MM.1S (cell line): ENCODE data around the gene ST3GAL3.

Experiments used
- DNase-seq: peaks from one replicate; pipeline ENCODE4 v3.0.0-alpha.2; 2015
- H2AFZ ChIP-seq: fragments of 300-600 bp; sonication (generic); 2 replicates; pipeline ENCODE4 v1.6.0; 2016; ENCODE audit warnings: antibody characterized with exemption, low read length
- H3F3A ChIP-seq: fragments of 300-600 bp; sonication (generic); 2 replicates; pipeline ENCODE4 v1.6.1; 2016; ENCODE audit warnings: mild to moderate bottlenecking, antibody characterized with exemption, low read length, moderate library complexity, mixed read lengths; ENCODE audit not compliant: insufficient read depth
- H3K27ac ChIP-seq: fragments of 300-600 bp; sonication (generic); 2 replicates; pipeline ENCODE4 v1.5.1; 2016; ENCODE audit warnings: mild to moderate bottlenecking, low read length
- H3K27me3 ChIP-seq: fragments of 300-600 bp; sonication (generic); replicated peaks from 2 replicates; pipeline ENCODE4 v1.6.0; 2016; ENCODE audit warnings: low read length; ENCODE audit not compliant: insufficient read depth
- H3K36me3 ChIP-seq: fragments of 300-600 bp; sonication (generic); replicated peaks from 2 replicates; pipeline ENCODE4 v1.6.1; 2016; ENCODE audit warnings: mild to moderate bottlenecking, low read length, mixed read lengths; ENCODE audit not compliant: insufficient read depth
- H3K4me1 ChIP-seq: fragments of 300-600 bp; sonication (generic); 2 replicates; pipeline ENCODE4 v1.6.1; 2016; ENCODE audit warnings: low read length, mixed read lengths
- H3K4me2 ChIP-seq: fragments of 300-600 bp; sonication (generic); 2 replicates; pipeline ENCODE4 v1.6.0; 2016; ENCODE audit warnings: low read depth, low read length
- H3K4me3 ChIP-seq: fragments of 300-600 bp; sonication (generic); 2 replicates; pipeline ENCODE4 v1.5.1; 2016; ENCODE audit warnings: low read length, mixed read lengths
- H3K79me2 ChIP-seq: fragments of 300-600 bp; sonication (generic); 2 replicates; pipeline ENCODE4 v1.6.1; 2016; ENCODE audit warnings: mixed run types, low read length, mixed read lengths
- H3K9ac ChIP-seq: fragments of 300-600 bp; sonication (generic); 2 replicates; pipeline ENCODE4 v1.6.1; 2016; ENCODE audit warnings: low read length, mixed read lengths
- H3K9me2 ChIP-seq: fragments of 300-600 bp; sonication (generic); replicated peaks from 2 replicates; pipeline ENCODE4 v1.6.1; 2016; ENCODE audit warnings: mild to moderate bottlenecking, low read length, mixed read lengths; ENCODE audit not compliant: insufficient read depth
- H3K9me3 ChIP-seq: fragments of 300-600 bp; sonication (generic); replicated peaks from 2 replicates; pipeline ENCODE4 v1.6.1; 2016; ENCODE audit warnings: mild to moderate bottlenecking, low read length, mixed read lengths; ENCODE audit not compliant: insufficient read depth
- H4K20me1 ChIP-seq: fragments of 300-600 bp; sonication (generic); 2 replicates; pipeline ENCODE4 v1.6.1; 2016; ENCODE audit warnings: mild to moderate bottlenecking, low read length, moderate library complexity, mixed read lengths; ENCODE audit not compliant: insufficient read depth
- CTCF ChIP-seq: fragments of 300-600 bp; sonication (generic); IDR thresholded peaks from 2 replicates; pipeline ENCODE4 v1.5.1; 2016; ENCODE audit warnings: antibody characterized with exemption, low read length, mixed read lengths
- EZH2 ChIP-seq: fragments of 300-600 bp; sonication (generic); optimal IDR thresholded peaks from 2 replicates; pipeline ENCODE3; 2017; ENCODE audit warnings: low read depth, mild to moderate bottlenecking, antibody characterized with exemption, low read length, mixed read lengths
- EZH2phosphoT487 ChIP-seq: fragments of 300-600 bp; sonication (generic); IDR thresholded peaks from 2 replicates; pipeline ENCODE4 v1.6.1; 2018; ENCODE audit warnings: antibody characterized with exemption, low read length

ST3GAL3 gene

GRCh38 chr1:43817304-43817939, 110.1 kb downstream of the ST3GAL3 start:
- H3K4me1 ChIP-seq, result peaks cover 37% of the 10 kb centered on the region
- no peak overlapping the region for H3K4me2 ChIP-seq
- no peaks in the 10 kb centered on the region for H3K27me3 ChIP-seq
- no peak overlapping the region for H3K9ac ChIP-seq
- DNase-seq, result no peak
- no peaks in the 10 kb centered on the region; the same call in 1 of the 2 replicates for H3K36me3 ChIP-seq
- no peaks in the 10 kb centered on the region for H3K9me2 ChIP-seq
- no peaks in the 10 kb centered on the region for H3K79me2 ChIP-seq
- TF ChIP-seq CTCF (no peak), EZH2phosphoT487 (no peak), EZH2 (no peak)
- peaks cover 23% of the 10 kb centered on the region for H3F3A ChIP-seq
- no peaks in the 10 kb centered on the region for H3K9me3 ChIP-seq
- no peaks in the 10 kb centered on the region for H4K20me1 ChIP-seq
- no peak overlapping the region for H3K4me3 ChIP-seq
- no peak overlapping the region for H2AFZ ChIP-seq
- no peak overlapping the region for H3K27ac ChIP-seq

GRCh38 chr1:43818691-43819090, 111.4 kb downstream of the ST3GAL3 start:
- Histone ChIP-seq H4K20me1 (no peaks in the 10 kb centered on the region), H3K9me3 (no peaks in the 10 kb centered on the region), H2AFZ (no peak overlapping the region), H3K4me1 (peaks cover 41% of the 10 kb centered on the region), H3K36me3 (no peaks in the 10 kb centered on the region), H3K9me2 (no peaks in the 10 kb centered on the region), H3F3A (peaks cover 23% of the 10 kb centered on the region), H3K79me2 (no peaks in the 10 kb centered on the region), H3K9ac (no peak overlapping the region), H3K4me3 (no peak overlapping the region), H3K4me2 (no peak overlapping the region), H3K27ac (no peak overlapping the region), H3K27me3 (no peaks in the 10 kb centered on the region)
- DNase-seq, result no peak
- TF ChIP-seq EZH2phosphoT487 (no peak), EZH2 (no peak), CTCF (no peak)

GRCh38 chr1:43819357-43819756, 112.0 kb downstream of the ST3GAL3 start:
- H3K9me2 ChIP-seq, result no peaks in the 10 kb centered on the region
- H4K20me1 ChIP-seq, result no peaks in the 10 kb centered on the region
- TF ChIP-seq EZH2 (no peak), EZH2phosphoT487 (no peak)
- no peak overlapping the region for H2AFZ ChIP-seq
- no peak overlapping the region for H3K4me2 ChIP-seq
- H3K9me3 ChIP-seq, result no peaks in the 10 kb centered on the region
- peaks cover 21% of the 10 kb centered on the region for H3F3A ChIP-seq
- no peaks in the 10 kb centered on the region for H3K36me3 ChIP-seq
- peak overlapping the region; percentile 14; the same call in 1 of the 2 replicates for H3K27ac ChIP-seq
- H3K9ac ChIP-seq, result no peak overlapping the region
- H3K79me2 ChIP-seq, result no peaks in the 10 kb centered on the region
- no peak for DNase-seq
- no peak overlapping the region for H3K4me3 ChIP-seq
- no peaks in the 10 kb centered on the region for H3K27me3 ChIP-seq
- H3K4me1 ChIP-seq, result peaks cover 41% of the 10 kb centered on the region

GRCh38 chr1:43821471-43821870, 114.1 kb downstream of the ST3GAL3 start:
- Histone ChIP-seq H3K9me2 (no peaks in the 10 kb centered on the region), H3F3A (peaks cover 17% of the 10 kb centered on the region), H4K20me1 (no peaks in the 10 kb centered on the region), H3K79me2 (no peaks in the 10 kb centered on the region), H3K4me1 (peaks cover 43% of the 10 kb centered on the region), H3K9me3 (no peaks in the 10 kb centered on the region), H3K27ac (no peak overlapping the region), H3K9ac (no peak overlapping the region), H2AFZ (no peak overlapping the region), H3K4me2 (no peak overlapping the region), H3K4me3 (no peak overlapping the region), H3K27me3 (no peaks in the 10 kb centered on the region), H3K36me3 (no peaks in the 10 kb centered on the region)
- DNase-seq, result no peak
- TF ChIP-seq EZH2phosphoT487 (no peak), CTCF (no peak), EZH2 (no peak)
